HG03196 (cell line): ENCODE data around the gene RAB35.
A peak's percentile ranks its signal among the peaks of the same experiment; 100 is the strongest.

Experiments
- ATAC-seq: cut with Tn5 transposase; IDR thresholded peaks from one replicate; pipeline ENCODE4 v1.9.1; 2021; ENCODE audit not compliant: unreplicated experiment

The RAB35 gene

GRCh38 chr12:120090206-120090605, 26.3 kb downstream of the RAB35 start:
- no peak for ATAC-seq

GRCh38 chr12:120089796-120090195, 26.8 kb downstream of the RAB35 start:
- ATAC-seq: no peak

DNA sequence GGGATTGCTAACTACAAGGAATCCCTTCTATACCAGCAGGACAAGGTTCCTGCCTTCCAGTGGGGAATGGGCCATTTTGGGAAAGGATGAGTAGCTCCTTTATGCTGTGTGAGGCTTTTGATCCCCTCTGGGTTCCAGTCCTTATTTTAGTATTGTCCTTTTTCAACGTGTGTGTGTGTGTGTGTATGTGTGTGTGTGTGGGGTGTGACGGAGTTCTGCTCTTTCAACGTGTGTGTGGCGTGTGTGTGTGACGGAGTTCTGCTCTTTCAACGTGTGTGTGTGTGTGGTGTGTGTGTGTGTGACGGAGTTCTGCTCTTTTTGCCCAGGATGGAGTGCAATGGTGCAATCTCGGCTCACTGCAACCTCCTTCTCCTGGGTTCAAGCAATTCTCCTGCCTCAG, 27.4 kb downstream of the RAB35 start:
- ATAC-seq: no peak

DNA sequence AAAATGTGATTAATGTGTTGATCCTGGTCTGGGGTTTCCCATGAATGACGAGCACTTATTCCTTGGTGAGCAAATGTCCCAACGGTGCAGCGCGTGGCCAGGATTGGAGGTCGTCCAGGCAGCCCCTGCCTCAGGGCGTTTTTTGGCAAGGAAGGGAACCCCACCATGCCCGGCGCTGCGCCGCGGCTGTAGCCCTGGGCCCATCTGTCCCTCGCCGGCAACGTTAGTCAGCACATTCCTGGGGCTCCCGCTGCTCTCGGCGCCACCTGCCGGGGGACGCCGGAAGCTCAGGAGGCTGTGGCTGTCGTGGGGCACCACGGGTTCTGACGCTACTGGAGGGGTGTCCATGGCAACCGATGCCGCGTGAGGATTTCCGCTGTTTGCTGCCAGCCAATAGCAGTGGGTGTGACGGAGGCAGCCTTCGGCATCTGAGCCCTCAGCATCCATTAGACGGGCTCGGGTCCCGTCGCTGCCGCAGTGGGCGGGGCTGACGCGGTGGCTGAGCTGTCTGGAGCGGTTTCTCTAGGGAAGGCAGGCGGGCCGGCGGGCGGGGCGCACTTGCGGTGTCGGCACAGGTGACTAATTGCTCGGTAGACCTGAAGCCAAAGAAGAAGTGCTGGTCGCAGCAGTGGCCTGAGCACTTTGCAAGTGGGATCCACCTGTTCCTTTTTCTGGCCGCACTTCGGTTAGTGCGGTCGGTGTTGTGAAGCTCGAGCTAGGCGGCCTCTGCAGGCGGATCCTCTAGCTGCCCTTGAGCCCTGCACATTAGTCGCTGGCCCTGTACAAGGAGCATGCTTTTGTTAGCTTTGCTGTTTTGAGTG, 29.5 kb downstream of the RAB35 start:
- peak; percentile 97 for ATAC-seq

GRCh38 chr12:120085920-120086645, 30.5 kb downstream of the RAB35 start:
- ATAC-seq: no peak

- ATAC-seq: no peak
Measured at GRCh38 chr12:120081641-120082040, 34.9 kb downstream of the RAB35 start.

- no peak for ATAC-seq
Measured at GRCh38 chr12:120079411-120080400, 36.8 kb downstream of the RAB35 start.

DNA sequence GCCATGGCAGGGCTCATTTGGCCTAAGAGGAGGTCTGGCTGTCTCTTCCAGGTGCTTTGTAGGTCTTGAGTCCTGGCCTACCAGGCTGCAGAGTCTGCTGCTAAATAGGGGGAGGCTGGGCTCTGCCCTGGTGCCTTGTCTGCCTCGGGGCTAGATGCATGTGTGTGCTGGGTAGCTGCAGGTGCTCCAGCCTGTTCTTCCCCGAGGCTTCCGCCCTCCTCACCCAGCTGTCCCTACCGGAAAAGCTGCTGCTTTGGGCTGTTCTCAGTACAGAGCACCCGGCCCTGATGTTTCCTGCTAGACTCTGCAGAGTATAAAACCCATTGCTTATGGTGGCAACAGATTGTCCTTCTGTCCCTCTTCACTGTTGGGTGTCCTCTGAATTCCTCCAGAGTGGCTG, 37.7 kb downstream of the RAB35 start:
- no peak for ATAC-seq

GRCh38 chr12:120077260-120077659, 39.3 kb downstream of the RAB35 start:
- ATAC-seq: no peak

DNA sequence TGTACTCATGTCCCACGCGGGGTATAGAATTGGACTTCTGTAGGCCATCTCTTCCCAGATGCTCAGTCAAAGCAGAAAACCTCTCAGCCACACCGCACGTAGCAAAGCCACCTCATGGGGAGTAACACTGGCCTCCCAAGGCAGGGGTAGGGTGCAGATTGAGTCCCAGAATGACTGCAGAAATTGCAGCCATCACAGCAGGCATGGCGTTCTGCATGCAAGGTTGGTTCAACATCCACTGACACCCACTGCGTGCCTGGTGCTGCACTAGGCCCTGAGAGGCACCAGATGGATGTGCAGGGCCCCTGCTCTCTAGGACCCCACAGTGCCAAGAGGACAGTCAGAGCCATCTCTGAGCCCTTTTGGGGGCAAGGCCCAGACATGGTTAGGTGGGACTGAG, 39.9 kb downstream of the RAB35 start:
- ATAC-seq: no peak

DNA sequence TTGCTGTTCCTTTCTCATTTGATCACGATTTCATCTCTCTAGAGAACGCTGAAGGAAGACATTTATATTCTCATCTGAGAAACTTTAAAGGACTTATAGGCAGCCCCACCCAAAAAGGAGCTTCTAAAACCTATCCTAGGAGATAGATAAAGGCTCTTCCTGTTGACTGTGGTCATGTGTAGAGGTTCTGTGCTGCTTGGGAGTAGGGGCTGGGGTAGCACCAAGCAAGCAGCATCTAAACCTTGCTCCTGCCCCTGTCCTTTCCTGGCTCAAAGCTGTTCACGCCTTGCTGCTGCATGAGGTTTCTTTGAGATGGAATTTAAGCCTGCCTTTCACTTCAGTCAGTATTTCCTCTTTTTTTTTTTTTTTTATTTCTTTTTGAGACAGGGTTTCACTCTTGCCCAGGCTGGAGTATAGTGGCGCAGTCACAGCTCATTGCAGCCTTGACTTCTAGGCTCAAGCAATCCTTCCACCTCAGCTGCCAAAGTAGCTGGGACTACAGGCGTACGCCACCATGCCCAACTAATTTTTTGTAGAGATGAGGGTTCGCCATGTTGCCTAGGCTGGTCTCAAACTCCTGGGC, 41.4 kb downstream of the RAB35 start:
- ATAC-seq: no peak

DNA sequence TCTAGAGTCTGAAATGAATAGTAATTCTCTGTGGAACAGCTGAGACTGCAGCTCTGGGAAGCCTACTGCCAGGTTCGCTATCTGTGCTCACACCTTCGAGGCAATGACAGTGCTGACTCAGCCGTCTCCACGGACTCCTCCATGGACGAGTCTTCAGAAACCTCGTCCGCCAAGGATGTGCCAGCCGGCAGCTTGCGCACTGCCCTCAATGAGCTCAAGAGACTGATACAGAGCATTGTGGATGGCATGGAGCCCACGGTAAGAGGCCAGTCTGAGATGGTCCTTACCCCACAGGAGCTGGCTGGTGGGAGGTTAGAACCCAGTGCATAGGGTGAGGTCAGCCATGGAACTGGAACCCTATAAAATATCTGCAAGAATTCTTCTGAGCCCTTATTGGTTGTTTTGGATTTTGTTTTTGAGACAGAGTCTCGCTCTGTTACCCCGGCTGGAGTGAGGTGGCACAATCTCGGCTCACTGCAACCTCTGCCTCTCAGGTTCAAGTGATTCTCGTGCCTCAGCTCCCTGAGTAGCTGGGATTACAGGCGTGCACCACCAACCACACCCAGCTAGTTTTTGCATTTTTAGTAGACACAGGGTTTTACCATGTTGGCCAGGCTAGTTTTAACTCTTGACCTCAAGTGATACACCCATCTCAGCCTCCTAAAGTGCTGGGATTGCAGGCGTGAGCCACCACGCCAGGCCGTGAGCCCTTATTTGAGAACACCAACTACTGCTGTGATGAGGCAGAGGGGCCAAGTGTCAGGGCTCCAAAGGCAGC, 43.9 kb downstream of the RAB35 start:
- ATAC-seq: no peak

DNA sequence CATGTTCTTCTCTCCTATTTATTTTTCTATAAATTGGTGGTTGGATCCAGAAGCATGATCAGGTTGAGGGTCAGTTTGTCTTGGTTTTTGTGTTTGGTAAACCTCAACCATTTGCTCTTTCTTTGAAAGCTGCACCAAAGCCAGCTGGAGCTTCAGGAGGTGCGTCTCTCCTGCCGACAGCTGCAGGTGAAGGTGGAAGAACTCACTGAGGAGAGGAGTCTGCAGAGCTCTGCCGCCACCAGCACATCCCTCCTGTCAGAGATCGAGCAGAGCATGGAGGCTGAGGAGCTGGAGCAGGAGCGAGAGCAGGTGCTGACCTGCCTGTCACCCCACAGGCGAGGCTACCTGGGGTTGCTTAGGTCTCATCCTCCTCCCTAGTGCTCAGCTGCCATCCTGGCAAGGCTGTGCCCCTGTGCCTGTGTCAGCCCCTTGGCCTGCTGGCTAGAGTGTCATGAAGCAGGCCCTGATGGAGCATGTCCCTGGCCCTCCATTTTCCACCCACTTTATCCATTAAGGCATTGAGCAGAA, 45.0 kb downstream of the RAB35 start:
- no peak for ATAC-seq

- ATAC-seq: no peak
Measured at GRCh38 chr12:120069278-120069677, 47.3 kb downstream of the RAB35 start.

- no peak for ATAC-seq
Measured at GRCh38 chr12:120067901-120068300, 48.7 kb downstream of the RAB35 start.

DNA sequence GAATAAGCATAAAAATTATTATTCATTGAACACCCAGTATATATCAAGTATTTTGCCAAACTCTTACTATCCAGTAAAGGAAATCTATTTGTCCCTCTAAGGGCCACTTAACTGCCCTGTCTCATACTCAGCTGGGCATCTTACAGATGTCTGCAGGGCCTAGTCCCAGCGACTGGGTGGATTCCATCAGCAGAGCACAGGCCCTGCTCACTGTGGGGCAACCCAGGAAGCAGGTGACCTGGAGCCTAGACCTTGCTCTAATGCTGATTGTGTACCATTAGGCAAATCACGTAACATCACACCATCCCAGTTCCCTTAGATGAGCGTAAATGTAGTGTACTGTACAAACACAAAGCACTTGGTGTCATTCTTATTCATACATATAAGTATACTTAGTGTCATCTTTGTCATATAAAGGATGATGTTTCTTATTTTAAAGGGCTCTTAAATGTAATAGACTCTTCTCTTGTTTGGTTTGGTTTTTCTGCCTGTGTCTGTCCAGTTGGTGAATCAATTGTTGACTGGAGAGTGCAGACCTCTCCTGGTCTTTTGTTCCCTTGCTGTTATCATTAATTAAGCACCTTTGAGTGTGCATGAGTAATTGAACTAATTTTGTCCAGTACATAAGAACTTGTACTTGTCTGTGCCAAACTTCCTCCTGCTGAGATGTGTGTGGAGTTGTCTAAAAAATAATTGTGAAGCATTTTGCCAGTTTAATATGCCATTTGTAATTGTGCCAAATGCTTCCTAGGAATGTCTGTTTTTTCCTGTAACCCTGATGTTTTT, 49.3 kb downstream of the RAB35 start:
- no peak for ATAC-seq

DNA sequence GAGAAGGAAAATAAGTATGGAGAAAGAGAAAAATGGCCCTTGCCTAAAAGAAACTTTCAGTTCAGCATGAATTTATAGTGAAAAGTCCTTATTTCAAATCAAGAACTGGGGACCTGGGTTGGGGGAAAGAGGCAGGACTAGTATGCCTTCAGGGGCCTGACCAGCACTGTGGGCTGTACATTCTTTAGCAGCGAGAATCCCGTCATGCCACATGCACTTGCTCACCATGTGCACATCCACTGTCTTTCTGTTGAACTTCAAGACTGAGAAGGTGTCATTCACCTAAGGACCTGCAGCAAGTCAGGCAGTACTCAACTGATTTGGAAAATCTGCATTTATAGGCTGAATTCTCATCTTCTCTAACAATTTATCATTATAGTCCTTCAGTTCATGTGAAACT, 50.2 kb downstream of the RAB35 start:
- no peak for ATAC-seq

- no peak for ATAC-seq
Measured at GRCh38 chr12:120065472-120065871, 51.1 kb downstream of the RAB35 start.
